ENCODE measurements around the gene C17orf113. TPM values are rescaled to one million over a fixed set of nuclear protein-coding genes. Genes with fewer than 3 reads are reported as not detected.

C17orf113 gene
- polyA plus RNA-seq, 1 experiment: 0.07 TPM

- ChIA-PET CTCF (interaction anchor here (0.5 to 1.2 kb wide), 7 partner anchors 11 to 53 kb away, joined by 3 to 11 read pairs (median 3); partner anchors contain the start of gene DNAJC7), POLR2A (no interaction called here)
- no peak overlapping the region for H3K4me3 ChIP-seq (ENCODE audit: low read depth, low read length)
- no peak overlapping the region for H3K27ac ChIP-seq (ENCODE audit: low read depth, low read length)
- H3K27me3 ChIP-seq (ENCODE audit: control insufficient read depth, insufficient read depth, low read length): peaks cover 42% of the 10 kb centered on the region
- DNase-seq (ENCODE audit: low read depth, low spot score): no peak
- H3K9me3 ChIP-seq (ENCODE audit: control insufficient read depth, insufficient read depth, low read length): no peaks in the 10 kb centered on the region; the same call in 1 of the 2 replicates
- no peak for TF ChIP-seq CTCF (IDR thresholded peaks at IDR 0.05; ENCODE audit: low read depth, low read length)
Measured at GRCh38 chr17:42065201-42065600, 14.8 kb upstream of the C17orf113 start.

GRCh38 chr17:42062681-42063080, 12.3 kb upstream of the C17orf113 start:
- Histone ChIP-seq H3K9me3 (ENCODE audit: control insufficient read depth, insufficient read depth, low read length) (no peaks in the 10 kb centered on the region; the same call in 1 of the 2 replicates), H3K4me3 (ENCODE audit: low read depth, low read length) (no peak overlapping the region), H3K27me3 (ENCODE audit: control insufficient read depth, insufficient read depth, low read length) (peaks cover 43% of the 10 kb centered on the region), H3K27ac (ENCODE audit: low read depth, low read length) (no peak overlapping the region)
- no peak for TF ChIP-seq CTCF (IDR thresholded peaks at IDR 0.05; ENCODE audit: low read depth, low read length)
- DNase-seq (ENCODE audit: low read depth, low spot score): no peak
- ChIA-PET POLR2A (no interaction called here), CTCF (no interaction called here)

GRCh38 chr17:42061646-42062487, 11.5 kb upstream of the C17orf113 start:
- Histone ChIP-seq H3K4me3 (ENCODE audit: low read depth, low read length) (no peak overlapping the region), H3K9me3 (ENCODE audit: control insufficient read depth, insufficient read depth, low read length) (no peaks in the 10 kb centered on the region; the same call in 1 of the 2 replicates), H3K27me3 (ENCODE audit: control insufficient read depth, insufficient read depth, low read length) (peaks cover 43% of the 10 kb centered on the region), H3K27ac (ENCODE audit: low read depth, low read length) (no peak overlapping the region)
- DNase-seq (ENCODE audit: low read depth, low spot score): no peak
- CTCF ChIA-PET: no interaction called here
- TF ChIP-seq CTCF (IDR thresholded peaks at IDR 0.05; ENCODE audit: low read depth, low read length): no peak
- POLR2A ChIA-PET: no interaction called here

- H3K27me3 ChIP-seq (ENCODE audit: control insufficient read depth, insufficient read depth, low read length): peaks cover 56% of the 10 kb centered on the region
Measured at GRCh38 chr17:42060231-42060630, 9.8 kb upstream of the C17orf113 start.

More at GRCh38 chr17:42060231-42060630, 9.8 kb upstream of the C17orf113 start:
- CTCF ChIA-PET: no interaction called here
- DNase-seq (ENCODE audit: low read depth, low spot score): no peak
- POLR2A ChIA-PET: no interaction called here
- no peak overlapping the region for H3K4me3 ChIP-seq (ENCODE audit: low read depth, low read length)
- no peak overlapping the region for H3K27ac ChIP-seq (ENCODE audit: low read depth, low read length)
- H3K9me3 ChIP-seq (ENCODE audit: control insufficient read depth, insufficient read depth, low read length): peaks cover 4% of the 10 kb centered on the region; the same call in 1 of the 2 replicates
- no peak for TF ChIP-seq CTCF (IDR thresholded peaks at IDR 0.05; ENCODE audit: low read depth, low read length)
